ENCODE data around the gene CHCHD6.

The CHCHD6 gene

DNA sequence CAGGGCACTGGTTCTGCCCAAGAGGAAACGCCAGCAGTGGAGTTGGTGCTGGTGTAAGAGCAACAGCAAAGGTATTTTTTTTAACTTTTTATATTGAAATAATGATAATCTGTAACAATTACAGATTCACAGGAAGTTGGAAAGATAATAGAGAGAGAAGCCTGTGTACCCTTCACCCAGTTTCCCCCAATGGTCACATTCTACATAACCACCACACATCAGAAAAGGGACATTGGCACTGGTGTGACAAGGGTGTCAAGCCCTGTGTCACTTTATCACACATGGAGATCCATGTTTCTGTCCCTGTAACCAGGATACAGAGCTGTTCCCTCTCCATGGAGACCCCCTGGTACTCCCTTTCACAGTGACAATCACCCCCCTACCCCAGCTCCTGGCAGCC, 269.8 kb downstream of the CHCHD6 start:
- Histone ChIP-seq H3K4me3 (no peak overlapping the region), H3K27ac (no peak overlapping the region)

DNA sequence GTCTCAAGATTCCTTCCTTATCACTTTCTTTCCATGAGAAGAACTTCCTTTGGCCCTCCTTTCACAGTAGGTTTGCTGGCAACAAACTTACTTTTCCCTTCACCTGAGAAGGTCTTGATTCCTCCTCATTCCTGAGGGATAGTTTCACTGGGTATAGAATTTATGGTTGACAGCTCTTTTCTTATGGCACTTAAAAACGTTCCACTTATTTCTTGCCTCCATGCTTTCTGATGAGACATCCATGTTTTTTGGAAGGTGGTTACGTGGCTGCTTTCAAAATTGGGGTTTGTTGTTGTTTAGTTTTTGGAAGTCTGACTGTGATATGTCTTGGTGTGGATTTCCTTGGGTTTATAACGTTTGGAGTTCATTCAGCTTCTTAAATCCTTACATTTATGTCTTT, 270.7 kb downstream of the CHCHD6 start:
- H3K4me3 ChIP-seq = no peak overlapping the region
- no peak overlapping the region for H3K27ac ChIP-seq

DNA sequence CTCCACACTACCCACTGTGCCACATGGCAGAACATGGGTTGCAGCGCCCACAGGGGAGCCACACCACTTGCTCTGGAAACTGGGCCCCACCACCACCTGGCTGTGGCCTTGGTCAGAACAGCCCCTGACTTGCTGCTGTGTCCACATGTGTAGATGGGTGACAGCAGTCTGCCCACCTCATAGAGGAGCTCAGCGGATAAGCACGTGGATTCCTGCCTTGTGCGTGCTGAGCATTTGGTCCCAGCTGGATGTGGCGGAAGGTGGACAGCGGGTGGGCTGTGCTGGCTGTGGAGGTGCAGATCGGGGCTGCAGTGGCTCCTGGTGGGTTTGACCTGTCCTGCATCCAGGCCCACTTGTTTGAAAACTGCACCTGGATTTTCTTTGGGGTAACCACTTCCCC, 272.9 kb downstream of the CHCHD6 start:
- Histone ChIP-seq H3K4me3 (no peak overlapping the region), H3K27ac (no peak overlapping the region)

DNA sequence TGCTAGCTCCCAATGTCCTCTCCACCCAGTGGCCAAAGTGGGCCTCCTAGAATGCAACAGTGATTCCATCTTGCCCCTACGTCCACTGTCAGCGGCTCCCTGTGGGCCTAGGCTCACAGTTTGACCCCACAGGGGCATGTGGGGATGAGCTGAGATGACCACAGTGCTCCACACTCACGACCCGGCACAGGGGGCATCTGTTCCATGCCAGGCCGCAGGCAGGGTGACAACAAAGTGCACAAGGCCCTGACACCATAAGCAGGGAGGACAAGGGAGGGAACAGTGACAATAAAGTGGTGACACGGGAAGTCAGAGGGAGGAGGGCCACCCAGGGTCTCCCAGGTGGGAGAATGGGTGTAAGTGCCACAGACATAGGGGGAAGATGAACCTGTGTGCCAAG, 273.8 kb downstream of the CHCHD6 start:
- no peak overlapping the region for H3K27ac ChIP-seq
- no peak overlapping the region for H3K4me3 ChIP-seq

DNA sequence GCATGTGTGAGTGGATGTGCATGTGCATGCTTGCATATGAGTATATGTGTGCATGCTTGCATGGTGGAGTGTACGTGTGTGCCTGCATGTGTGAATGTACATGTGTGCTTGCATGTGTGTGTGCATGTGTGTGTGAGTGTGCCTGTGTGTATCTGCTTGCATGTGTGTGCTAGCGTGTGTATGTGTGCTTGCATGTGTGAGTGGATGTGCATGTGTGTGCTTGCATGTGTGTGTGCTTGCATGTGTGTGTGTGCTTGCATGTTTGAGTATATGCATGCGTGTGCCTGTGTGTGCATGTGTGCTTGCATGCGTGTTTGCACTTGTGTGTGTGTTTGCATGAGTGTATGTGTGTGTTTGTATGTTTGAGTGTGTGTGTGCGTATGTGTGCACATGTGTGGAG, 274.3 kb downstream of the CHCHD6 start:
- Histone ChIP-seq H3K4me3 (no peak overlapping the region), H3K27ac (no peak overlapping the region)

DNA sequence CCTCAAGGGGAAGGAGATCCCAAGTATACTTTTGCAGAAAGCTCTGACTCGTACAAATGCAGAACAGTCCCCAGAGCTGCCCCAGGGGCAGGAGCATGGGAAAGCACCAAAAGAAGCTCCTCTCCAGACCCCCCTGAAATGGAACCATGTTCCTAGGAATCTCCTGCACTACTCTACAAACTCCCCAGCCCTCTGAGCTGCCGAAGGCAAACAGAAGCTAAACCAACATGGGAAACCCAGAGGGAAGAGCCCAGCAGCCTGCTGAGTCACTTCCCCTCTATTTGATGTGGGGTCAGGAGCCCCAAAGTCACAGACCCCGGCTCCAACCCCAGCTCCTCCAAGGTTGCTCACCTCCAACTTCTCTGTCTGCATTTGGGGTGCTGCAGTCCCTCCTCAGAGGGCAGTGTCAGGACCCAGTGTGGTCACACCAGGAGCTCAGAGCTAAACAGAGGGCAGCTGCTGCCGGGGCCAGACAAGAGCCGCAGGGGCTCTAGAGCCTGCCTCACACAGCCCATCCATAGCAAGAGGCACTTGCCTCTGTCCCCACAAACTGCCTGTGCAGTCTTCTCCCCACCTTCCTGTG, 275.1 kb downstream of the CHCHD6 start:
- no peak overlapping the region for H3K4me3 ChIP-seq
- H3K27ac ChIP-seq = peak overlapping the region in 1 of 21 experiments; percentile 14

DNA sequence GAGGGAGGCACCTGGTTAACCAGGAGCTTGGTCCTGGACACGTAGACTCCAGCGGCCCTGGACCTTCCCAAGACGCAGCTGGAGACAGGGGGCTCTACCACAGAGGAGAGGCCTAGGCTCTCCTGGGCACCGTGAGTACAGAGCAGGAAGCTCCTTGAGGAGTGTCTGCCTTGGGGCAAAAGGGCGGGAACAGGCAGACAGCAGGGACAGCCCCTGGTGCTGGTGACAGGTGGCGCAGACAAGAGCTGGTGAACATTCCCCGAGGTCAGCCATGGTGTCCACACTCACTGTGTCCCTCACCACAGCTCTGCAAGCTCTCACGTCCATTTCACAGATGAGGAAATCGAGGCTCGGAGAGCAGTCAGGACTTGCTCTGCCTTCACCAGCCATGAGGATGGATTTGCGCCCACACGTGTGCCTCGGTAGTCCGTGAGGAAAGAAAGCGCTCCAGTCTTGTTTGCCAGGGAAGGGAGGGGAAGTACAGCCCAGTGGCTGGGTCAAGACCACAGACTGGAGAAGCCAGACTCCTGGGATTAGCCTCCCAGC, 276.3 kb downstream of the CHCHD6 start:
- Histone ChIP-seq H3K4me3 (no peak overlapping the region), H3K27ac (no peak overlapping the region)

DNA sequence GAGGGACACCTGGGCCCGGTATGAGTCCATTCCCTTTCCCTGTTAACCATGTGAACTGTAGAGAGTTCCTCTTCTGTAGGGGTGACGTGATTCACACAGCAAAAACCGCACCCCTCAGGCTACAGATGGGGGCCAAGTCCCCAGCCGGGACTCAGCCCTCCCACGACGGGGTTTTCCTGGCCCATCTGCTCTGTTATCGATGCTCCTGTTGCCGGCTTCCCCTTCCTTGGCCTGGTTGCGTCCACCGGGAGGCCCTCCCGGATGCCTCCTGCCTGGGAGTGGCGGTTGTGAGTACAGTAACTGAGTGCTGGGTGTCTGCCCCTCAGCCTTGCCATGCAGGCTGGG, 278.1 kb downstream of the CHCHD6 start:
- Histone ChIP-seq H3K27ac (peak overlapping the region in 19 of 21 experiments; percentile 42 to 90 (median 79)), H3K4me3 (peak overlapping the region; percentile 16 to 41 (median 30))

DNA sequence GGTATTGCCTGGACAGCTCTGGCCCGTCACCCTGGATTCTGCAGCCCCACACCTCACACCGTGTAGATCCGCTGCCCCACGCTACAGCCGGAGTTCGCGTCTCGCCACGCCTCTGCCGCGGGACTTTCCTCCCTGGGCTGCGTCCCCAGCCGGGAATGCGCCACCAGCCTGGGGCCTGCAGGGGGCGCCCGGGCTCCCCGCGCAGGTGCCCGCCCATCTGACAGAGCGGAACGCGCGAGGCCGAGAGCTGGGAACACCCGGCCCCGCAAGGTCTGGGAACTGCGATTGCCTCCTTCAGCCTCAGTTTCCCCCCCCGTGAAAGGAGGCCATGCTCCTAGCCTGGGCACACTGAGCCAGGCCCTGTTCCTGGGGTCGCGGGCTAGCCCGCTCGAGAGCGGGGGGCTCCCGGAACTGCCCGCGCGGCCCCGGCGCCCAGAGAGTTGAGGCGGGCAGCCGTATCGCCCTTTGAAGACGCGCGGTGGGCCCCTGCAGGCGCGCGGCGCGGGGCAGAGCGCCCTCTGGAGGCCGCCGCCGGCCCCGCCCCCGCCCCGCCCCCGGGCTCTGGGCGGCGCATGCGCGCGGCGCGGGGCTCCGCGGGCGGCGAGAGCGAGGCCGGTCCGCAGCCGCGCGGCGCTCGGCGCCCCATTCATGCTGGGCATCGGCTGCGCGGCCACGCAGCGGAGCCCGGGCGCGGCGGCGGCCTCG, 278.6 kb downstream of the CHCHD6 start, which contains the start of gene PLXNA1:
PLXNA1 (plus strand) TSS at position 645 of the 705 bp plus-strand sequence. CDS start 5,479 bp downstream, outside the sequence.
- H3K27ac ChIP-seq = peak within 1 kb of the TSS; percentile 61 to 90 (median 81)
- peak within 1 kb of the TSS; percentile 39 to 75 (median 71) for H3K4me3 ChIP-seq

DNA sequence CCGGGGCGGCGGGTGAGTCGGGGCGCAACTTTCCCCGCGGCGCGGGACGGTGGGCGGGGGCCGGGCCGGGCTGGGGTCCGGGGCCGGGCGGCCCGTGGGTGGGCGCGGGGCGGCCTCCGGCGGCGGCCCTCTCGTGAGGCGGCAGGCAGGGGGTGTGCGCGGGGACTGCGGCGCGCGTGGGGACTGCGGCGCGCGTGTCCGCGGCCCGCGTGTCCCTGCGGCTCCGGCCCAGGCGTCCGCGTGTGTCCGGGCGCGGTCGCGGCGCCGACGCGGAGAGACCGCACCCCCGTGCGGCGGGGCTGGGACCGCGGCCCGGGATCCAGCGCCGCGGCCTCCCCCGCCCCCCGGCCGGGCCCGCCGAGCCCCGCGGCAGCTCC, 279.2 kb downstream of the CHCHD6 start:
- Histone ChIP-seq H3K27ac (peak overlapping the region in 17 of 21 experiments; percentile 30 to 90 (median 79)), H3K4me3 (peak overlapping the region; percentile 39 to 75 (median 71))

DNA sequence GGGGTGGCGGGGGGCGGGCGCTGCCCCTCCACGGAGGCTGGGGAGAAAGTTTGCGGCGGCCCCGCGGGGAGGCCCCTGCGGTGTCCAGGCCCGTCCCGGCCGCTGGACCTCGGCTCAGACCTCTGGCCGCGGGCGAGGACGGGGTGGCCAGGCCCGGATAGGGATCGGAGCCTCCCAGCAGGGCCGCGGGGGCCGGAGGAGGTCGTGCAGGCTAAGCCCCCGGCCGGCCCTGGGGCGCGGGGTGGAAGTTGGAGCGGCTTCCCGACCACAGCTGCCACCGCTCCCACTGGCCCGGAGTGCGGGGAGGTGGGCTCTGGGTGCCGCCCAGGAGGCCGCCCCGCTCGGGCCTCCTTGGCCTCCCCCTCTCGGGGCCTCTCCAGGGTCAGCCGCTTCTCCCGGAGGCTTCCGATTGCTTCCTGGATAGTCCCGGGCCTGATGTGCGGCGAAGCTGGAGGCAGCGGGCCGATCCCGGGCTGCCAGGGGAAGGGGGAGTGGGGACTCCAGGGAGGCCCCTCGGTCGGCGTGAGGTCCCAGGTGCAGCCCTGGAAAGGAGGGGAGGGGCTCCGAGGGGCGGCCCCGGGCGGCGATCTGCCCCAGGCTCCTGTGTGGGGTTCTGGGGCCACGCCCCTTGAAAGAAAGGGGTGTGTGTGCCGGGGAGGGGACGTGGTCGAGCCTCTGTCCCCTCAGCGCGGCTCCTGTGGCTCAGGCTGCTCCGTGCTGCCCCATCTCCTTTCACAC, 279.8 kb downstream of the CHCHD6 start:
- peak overlapping the region; percentile 30 to 90 (median 78) for H3K27ac ChIP-seq
- peak overlapping the region; percentile 39 to 75 (median 71) for H3K4me3 ChIP-seq

DNA sequence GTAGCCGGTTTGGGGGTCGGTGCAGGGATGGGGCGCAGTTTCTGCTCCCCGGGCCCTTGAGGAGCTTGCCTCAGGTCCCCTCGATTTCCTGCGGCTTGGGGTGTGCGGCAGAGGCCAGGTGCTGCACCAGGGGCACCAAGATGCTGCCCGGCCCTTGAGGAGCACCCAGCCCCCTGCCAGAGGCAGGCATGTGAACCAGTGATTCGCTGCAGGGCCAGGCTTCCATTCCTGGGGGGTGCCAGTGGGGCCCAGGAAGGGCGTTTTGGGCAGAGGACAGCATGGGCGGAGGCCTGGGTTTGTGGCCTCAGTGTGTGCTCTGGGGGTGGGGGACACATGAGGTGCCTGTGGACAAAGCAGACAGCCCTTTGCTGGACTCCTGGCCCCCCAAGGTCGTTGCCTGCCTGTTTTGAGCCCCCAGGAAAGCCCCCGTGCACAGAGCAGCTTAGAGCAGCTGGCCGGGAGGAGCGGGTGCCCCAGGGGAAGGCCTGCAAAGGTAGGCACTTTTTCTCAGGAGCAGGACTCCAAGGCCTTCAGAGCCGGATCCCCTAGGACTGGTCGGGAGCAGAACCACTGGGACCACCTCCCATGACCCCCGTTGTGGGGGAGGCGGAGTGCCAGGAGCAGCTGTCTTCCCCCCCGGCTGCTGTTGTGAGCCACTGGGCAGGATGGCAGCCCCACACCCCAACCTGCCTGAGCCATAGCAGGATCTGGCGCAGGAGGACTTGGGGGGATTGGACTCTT, 280.5 kb downstream of the CHCHD6 start:
- Histone ChIP-seq H3K4me3 (peak overlapping the region; percentile 39 to 75 (median 71)), H3K27ac (peak overlapping the region in 15 of 21 experiments; percentile 30 to 90 (median 79))

DNA sequence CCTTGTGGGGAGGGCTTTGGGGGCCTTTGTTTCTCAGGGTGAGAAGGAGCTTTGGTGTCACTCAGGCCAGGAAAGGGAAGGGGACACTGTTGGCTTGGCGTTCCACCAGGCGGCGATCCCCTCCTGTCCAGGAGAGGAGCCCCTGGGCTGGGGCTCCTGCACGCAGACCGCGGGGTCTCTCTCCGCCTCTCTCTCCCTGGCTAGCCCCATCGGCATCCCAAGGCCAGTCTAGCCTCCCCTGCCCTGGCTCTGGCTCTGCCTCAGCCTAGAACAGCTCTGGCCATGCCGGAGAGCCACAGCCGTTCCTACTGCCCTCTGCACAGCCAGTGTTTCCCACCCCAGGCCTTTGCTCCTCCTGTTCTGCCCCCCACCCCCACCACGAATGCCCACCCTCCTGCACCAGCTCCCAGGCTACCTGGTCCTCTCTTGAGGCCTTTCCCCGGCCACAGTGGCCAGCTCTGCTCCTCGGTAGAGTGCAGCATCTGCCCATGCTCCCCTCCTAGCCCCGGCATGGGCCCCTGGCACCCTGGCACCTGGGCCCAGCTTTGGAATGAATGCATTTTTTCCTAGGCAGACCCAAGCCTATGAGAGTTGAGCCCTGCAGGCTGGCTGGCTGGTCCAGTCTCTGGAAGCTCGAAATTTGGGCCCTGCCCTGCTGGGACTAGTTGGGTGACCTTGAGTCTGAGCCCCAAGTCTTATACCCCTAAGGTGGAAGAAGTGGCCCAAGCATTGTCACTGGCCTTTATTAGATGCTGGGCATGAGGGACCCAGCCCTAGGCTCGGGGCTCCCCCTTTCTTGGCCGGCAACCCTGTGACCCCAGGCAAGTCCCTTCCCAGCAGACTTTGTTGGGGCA, 281.3 kb downstream of the CHCHD6 start:
- H3K4me3 ChIP-seq = no peak overlapping the region

DNA sequence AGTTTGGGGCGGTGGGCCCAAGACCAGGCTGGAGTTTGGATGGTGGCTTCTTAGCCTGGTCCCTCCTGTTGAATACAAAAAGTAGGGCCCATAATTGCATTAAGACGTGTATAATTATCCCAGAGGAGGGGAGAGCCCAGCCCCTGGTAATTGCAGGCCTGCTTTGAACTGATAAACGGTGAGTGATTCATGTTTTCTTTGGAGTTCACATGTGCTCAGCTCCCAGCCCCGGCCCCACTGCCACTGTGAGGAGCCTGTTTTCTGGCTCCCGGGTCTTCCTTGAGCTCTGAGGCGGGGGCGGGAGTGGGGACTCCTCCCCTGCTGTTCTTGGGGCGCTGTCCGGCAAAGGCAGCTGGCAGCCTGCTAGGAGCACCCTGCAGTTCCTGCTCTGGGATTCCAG, 282.0 kb downstream of the CHCHD6 start:
- H3K4me3 ChIP-seq = no peak overlapping the region
- H3K27ac ChIP-seq = peak overlapping the region in 3 of 21 experiments; percentile 3 to 16 (median 5)

More for the DNA sequence above, 281.3 kb downstream of the CHCHD6 start:
- peak overlapping the region in 7 of 21 experiments; percentile 5 to 90 (median 47) for H3K27ac ChIP-seq

DNA sequence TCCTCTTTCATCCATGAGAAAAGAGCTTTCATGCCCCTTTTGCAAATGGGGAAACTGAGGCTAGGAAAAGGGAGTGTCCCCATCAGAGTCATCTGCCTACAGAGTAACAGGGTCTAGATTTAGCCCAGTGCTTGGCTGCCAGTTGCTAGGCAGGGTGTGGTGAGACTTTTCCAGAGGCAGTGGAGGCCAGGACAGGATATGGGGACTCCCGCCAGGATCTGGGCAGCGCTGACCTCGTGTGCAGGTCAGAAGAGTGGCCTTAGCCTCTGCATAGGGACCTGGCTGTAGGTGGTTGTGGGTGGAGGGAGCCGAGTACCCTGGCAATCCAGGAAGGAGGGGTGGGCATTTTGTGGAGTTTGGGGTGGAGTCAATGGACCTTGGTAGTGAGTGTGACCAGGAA, 283.1 kb downstream of the CHCHD6 start:
- no peak overlapping the region for H3K27ac ChIP-seq
- no peak overlapping the region for H3K4me3 ChIP-seq

DNA sequence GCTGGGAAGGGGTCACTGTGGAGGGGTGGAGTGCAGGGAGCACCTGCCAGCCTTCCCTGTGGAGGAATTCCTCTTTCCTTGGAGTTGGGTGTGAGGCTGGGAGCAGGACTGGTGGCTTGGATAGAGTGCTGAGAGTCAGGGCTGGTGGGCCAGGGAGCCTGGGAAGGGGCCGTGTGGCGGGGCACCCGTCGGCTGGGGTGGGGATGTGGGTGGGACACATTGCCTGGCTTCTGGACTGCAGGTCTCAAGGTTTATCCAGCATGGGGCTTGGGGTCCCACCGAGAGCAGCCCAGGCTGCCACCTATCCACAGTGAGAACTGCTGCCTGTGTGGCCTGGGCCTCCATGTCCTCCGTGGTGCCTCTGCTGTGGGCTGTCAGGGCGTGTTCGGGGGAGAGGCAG, 283.6 kb downstream of the CHCHD6 start:
- no peak overlapping the region for H3K27ac ChIP-seq

DNA sequence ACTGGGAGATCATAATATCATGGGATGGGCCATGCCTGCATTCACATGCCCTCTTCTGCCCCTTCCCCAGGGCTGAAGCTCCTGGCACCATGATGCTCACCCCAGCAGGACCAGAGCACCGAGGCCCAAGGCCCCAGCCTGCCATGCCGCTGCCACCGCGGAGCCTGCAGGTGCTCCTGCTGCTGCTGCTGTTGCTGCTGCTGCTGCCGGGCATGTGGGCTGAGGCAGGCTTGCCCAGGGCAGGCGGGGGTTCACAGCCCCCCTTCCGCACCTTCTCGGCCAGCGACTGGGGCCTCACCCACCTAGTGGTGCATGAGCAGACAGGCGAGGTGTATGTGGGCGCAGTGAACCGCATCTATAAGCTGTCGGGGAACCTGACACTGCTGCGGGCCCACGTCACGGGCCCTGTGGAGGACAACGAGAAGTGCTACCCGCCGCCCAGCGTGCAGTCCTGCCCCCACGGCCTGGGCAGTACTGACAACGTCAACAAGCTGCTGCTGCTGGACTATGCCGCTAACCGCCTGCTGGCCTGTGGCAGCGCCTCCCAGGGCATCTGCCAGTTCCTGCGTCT, 284.5 kb downstream of the CHCHD6 start:
- H3K4me3 ChIP-seq = no peak overlapping the region
- H3K27ac ChIP-seq = no peak overlapping the region

More for the DNA sequence above, 283.6 kb downstream of the CHCHD6 start:
- no peak overlapping the region for H3K4me3 ChIP-seq

DNA sequence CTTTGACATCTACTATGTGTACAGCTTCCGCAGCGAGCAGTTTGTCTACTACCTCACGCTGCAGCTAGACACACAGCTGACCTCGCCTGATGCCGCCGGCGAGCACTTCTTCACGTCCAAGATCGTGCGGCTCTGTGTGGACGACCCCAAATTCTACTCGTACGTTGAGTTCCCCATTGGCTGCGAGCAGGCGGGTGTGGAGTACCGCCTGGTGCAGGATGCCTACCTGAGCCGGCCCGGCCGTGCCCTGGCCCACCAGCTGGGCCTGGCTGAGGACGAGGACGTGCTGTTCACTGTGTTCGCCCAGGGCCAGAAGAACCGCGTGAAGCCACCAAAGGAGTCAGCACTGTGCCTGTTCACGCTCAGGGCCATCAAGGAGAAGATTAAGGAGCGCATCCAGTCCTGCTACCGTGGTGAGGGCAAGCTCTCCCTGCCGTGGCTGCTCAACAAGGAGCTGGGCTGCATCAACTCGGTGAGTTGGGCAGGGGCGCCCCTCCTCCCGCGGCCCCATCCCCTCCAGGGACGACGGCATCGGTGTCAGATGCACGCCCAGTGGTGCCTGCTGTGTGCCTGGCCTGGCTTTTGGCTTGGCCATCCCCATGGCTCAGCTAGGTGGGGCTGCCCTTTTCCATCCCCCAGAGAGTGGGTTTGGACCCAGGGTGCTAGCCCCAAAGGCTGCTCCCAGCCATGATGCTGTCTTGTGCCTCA, 285.4 kb downstream of the CHCHD6 start:
- H3K4me3 ChIP-seq = no peak overlapping the region
- H3K27ac ChIP-seq = no peak overlapping the region
